Testis (tissue), 3 donors: ENCODE measurements around the gene TMEM138. TPM values are rescaled to one million over a fixed set of nuclear protein-coding genes. Genes with fewer than 3 reads are reported as not detected.

Experiments used
- DNase-seq: peaks from one replicate; pipeline ENCODE4 v3.0.0-alpha.2; 2019
- H3K27ac ChIP-seq, 2 donors: fragments of 200-600 bp; sonication (generic); one replicate each; pipeline ENCODE4 v1.5.1; 2019
- H3K27me3 ChIP-seq: fragments of 200-600 bp; sonication (generic); one replicate; pipeline ENCODE4 v1.5.1; 2019
- H3K36me3 ChIP-seq: fragments of 200-600 bp; sonication (generic); one replicate; pipeline ENCODE4 v1.5.1; 2017; ENCODE audit warnings: low read depth; ENCODE audit errors: missing control alignments
- H3K4me1 ChIP-seq: fragments of 200-600 bp; sonication (generic); one replicate; pipeline ENCODE4 v1.5.1; 2019
- H3K4me3 ChIP-seq, 2 donors: fragments of 200-600 bp; sonication (generic); one replicate each; pipeline ENCODE4 v1.5.1; 2017 to 2019
- H3K9me3 ChIP-seq: fragments of 200-600 bp; sonication (generic); one replicate; pipeline ENCODE4 v1.5.1; 2017
- CTCF ChIP-seq, 3 experiments: fragments of 450-650 bp in 2 of 3; fragments of 200-600 bp in 1 of 3; sonication (generic) in 1 of 3; IDR thresholded peaks; one replicate each; pipeline ENCODE4 v1.5.1; 2016 to 2019; ENCODE audit warnings: antibody characterized with exemption in 3 of 3, mild to moderate bottlenecking in 2 of 3, moderate library complexity in 1 of 3
- POLR2A ChIP-seq: fragments of 450-650 bp; IDR thresholded peaks from one replicate; pipeline ENCODE4 v1.6.1; 2017; ENCODE audit warnings: antibody characterized with exemption, mild to moderate bottlenecking, moderate library complexity
- WGBS, 2 donors: methylation state at CpG; one replicate each; pipeline ENCODE4 v1.1.5; 2018; 5-methylcytosine and 5-hydroxymethylcytosine counted together
- intact Hi-C: fragments of 100-400 bp; cut with DNase I; formaldehyde crosslinking; loops from one replicate; pipeline ENCODE4 v1.15.1; 2023; ENCODE audit warnings: low total_unique reads
- polyA plus RNA-seq: library from polyadenylated mRNA; stranded (reverse); fragments of 350-450 nt; fragmentation: Illumina TruSeq; extraction: RNeasy Lipid Tissue Mini Kit (QIAGEN cat#74804); gene quantifications from one replicate; pipeline ENCODE4 v1.2.3, GENCODE V29; 2014; ENCODE audit warnings: low read depth, low replicate concordance; ENCODE audit not compliant: insufficient read depth
- total RNA-seq, 2 donors: library from RNA; depleted of rRNA; stranded (reverse); fragments of >200 nt; gene quantifications; one replicate each; pipeline ENCODE4 v1.2.3, GENCODE V29; 2016

The TMEM138 gene
- total and polyA plus RNA-seq, 3 donors from 2014 or later, result 41.8 to 61.8 (median 42.1) TPM

- intact Hi-C loops, result no loop called here
- TF ChIP-seq POLR2A (no peak), CTCF (IDR thresholded peaks at IDR 0.05) (no peak)
These were observed 11.8 kb upstream of the TMEM138 start for GRCh38 chr11:61350336-61350735.

GRCh38 chr11:61350803-61351202, 11.4 kb upstream of the TMEM138 start:
- intact Hi-C loops, result no loop called here
- H3K27me3 ChIP-seq, result no peaks in the 10 kb centered on the region
- no peak for TF ChIP-seq CTCF (IDR thresholded peaks at IDR 0.05)
- no peak for TF ChIP-seq POLR2A
- H3K9me3 ChIP-seq, result no peaks in the 10 kb centered on the region
- H3K4me3 ChIP-seq, result no peak overlapping the region
- H3K4me1 ChIP-seq, result peaks cover 9% of the 10 kb centered on the region
- DNase-seq, result no peak
- 88 to 89% methylated on average over 4 to 7 of the region's 8 CpGs for WGBS, 2 donors
- no peak overlapping the region for H3K27ac ChIP-seq
- no peaks in the 10 kb centered on the region for H3K36me3 ChIP-seq

More at GRCh38 chr11:61350336-61350735, 11.8 kb upstream of the TMEM138 start:
- no peak overlapping the region for H3K4me3 ChIP-seq
- H3K27ac ChIP-seq, result no peak overlapping the region
- no peak for DNase-seq
- no peaks in the 10 kb centered on the region for H3K36me3 ChIP-seq
- H3K4me1 ChIP-seq, result peaks cover 14% of the 10 kb centered on the region
- WGBS, 2 donors, result 100% methylated on average over 1 of the region's 1 CpG; no CpG with 5 or more reads in 1 of the 2 donors
- H3K9me3 ChIP-seq, result no peaks in the 10 kb centered on the region
- H3K27me3 ChIP-seq, result no peaks in the 10 kb centered on the region

- Histone ChIP-seq H3K36me3 (no peaks in the 10 kb centered on the region), H3K4me1 (no peaks in the 10 kb centered on the region), H3K4me3 (no peak overlapping the region), H3K27ac (no peak overlapping the region), H3K9me3 (no peaks in the 10 kb centered on the region), H3K27me3 (no peaks in the 10 kb centered on the region)
- no peak for TF ChIP-seq CTCF (IDR thresholded peaks at IDR 0.05)
- TF ChIP-seq POLR2A, result no peak
- 74 to 82% methylated on average over 8 of the region's 8 CpGs for WGBS, 2 donors
- intact Hi-C loops, result no loop called here
- DNase-seq, result no peak
These were observed 10.1 kb upstream of the TMEM138 start for GRCh38 chr11:61352038-61352437.

DNA sequence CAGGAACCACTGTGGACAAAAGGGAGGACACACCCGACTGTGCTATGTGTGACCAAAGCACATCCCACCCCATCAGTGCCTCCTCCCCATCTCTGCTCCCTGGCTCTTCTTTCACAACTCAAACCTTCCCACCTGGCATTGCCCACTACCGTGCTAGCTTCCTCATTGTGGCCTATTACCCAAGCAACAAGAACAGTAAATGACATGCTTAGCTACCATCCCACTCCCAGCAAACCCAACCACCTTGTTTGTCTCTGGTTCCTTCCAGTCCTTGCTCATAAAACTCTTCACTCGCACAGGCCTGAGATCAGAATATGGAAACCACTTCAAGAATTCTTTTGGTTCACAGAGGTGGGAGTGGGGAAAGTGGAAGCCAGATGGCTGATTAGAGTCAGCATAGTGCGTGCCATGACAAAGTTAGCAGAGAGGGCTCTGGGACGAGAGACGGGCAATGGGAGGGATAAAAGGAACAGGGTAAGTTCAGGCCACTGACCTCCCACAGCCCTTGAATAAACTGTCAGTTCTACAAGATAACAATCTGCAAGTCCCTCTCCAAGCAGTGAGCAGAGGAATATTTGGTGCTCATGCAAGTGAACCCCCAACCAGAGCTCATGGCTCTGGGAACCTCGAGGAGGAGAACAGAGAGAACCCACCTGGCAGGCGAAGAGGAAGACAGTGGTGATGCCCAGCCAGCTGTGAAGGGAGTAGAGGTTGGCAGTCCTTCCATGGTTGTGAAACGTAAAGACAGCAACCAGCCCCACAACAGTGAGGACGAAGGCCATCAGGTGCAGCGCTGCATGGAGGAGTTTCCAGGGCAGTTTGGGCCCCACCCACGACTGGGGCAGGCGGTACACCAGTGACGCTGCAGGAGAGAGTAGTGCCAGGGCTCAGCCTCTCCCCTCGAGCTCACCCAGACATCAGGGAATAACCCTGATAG, 8.8 kb upstream of the TMEM138 start:
- Histone ChIP-seq H3K9me3 (no peaks in the 10 kb centered on the region), H3K36me3 (no peaks in the 10 kb centered on the region), H3K27me3 (no peaks in the 10 kb centered on the region), H3K4me3 (no peak overlapping the region), H3K4me1 (no peaks in the 10 kb centered on the region), H3K27ac (no peak overlapping the region)
- no peak for DNase-seq
- intact Hi-C loops, result no loop called here
- 79 to 81% methylated on average over 12 to 15 of the region's 15 CpGs for WGBS, 2 donors
- TF ChIP-seq CTCF (IDR thresholded peaks at IDR 0.05), result no peak
